Measurements from ENCODE around the gene AOPEP. TPM values are rescaled to one million over a fixed set of nuclear protein-coding genes. Genes with fewer than 3 reads are reported as not detected.

Gene AOPEP
- total and polyA plus RNA-seq, 2 donors (not counting 3 experiments of a cell fraction or from before 2014, with no cell fraction given), result 20.2 to 41.6 TPM

DNA sequence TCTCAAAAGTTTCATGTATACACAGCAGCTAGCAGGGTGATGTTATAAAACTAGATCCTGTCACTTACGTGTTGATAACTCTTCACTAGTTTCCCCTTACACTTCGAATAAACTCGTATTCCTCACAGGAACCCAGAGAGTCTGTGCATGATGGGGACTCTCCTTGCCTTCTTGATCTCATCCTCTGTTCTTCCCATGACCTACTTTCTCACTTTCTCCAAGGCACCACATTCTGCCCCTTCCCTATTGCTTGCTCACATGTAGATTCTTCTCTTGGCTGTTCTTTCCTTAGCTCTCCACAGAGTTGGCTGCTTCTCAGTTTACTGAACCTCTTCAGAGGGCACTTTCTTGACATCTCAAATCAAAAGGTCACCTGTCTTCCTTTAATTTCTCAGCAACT lies 1.2 kb upstream of the AOPEP start:
- Histone ChIP-seq H3K9me1 (replicated peaks; ENCODE audit: control insufficient read depth, extremely low read depth, insufficient read depth, low read length) (no peaks in the 10 kb centered on the region), H3K4me3 (replicated peaks in 1 of 3; ENCODE audit: insufficient read depth in 1 of 3, low read depth in 1 of 3, low read length in 3 of 3) (no peak overlapping the region), H3K9ac (replicated peaks; ENCODE audit: extremely low read depth, insufficient read depth, low read length) (no peak overlapping the region), H3K4me1 (ENCODE audit: control insufficient read depth, extremely low read depth, insufficient read depth, low read length) (peaks cover 5% of the 10 kb centered on the region), H3K4me2 (ENCODE audit: insufficient read depth, low read length) (no peak overlapping the region), H2AFZ (ENCODE audit: low read depth, low read length) (peak overlapping the region; percentile 80), H4K20me1 (replicated peaks; ENCODE audit: control insufficient read depth, extremely low read depth, insufficient read depth, low read length) (no peaks in the 10 kb centered on the region), H3K9me3 (replicated peaks; ENCODE audit: control insufficient read depth, insufficient read depth, low read length) (no peaks in the 10 kb centered on the region), H3K27ac (ENCODE audit: insufficient read depth, low read depth, low read length) (no peak overlapping the region), H3K79me2 (ENCODE audit: control insufficient read depth, insufficient read depth, low read length) (no peaks in the 10 kb centered on the region), H3K27me3 (ENCODE audit: control insufficient read depth in 2 of 2, insufficient read depth in 2 of 2, low read length in 2 of 2) (no peaks in the 10 kb centered on the region), H3K36me3 (ENCODE audit: control insufficient read depth in 2 of 2, extremely low read depth in 1 of 2, insufficient read depth in 2 of 2, low read length in 2 of 2) (no peaks in the 10 kb centered on the region)
- BruUV-seq (replicated peaks), result no TSS peak
- DNase-seq (ENCODE audit: low read depth, low spot score), result no peak
- ChIA-PET POLR2A (interaction anchor here (0.7 kb wide), 1 partner anchor 22 kb away, joined by 4 read pairs; no protein-coding TSS in a partner anchor), CTCF (interaction anchor here (1.0 to 2.4 kb wide), 4 partner anchors 10 to 403 kb away, joined by 3 to 12 read pairs (median 4); no protein-coding TSS in a partner anchor)
- dilution Hi-C loops (cut with MboI; ENCODE audit: extremely low pct_ligation_motif_present, low sequenced_read_pairs), result no loop called here
- TF ChIP-seq MYC (IDR thresholded peaks at IDR 0.05; ENCODE audit: low read depth, low read length) (no peak), FOS (IDR thresholded peaks at IDR 0.05; ENCODE audit: borderline replicate concordance, insufficient read depth, low read length) (no peak), GATA2 (IDR thresholded peaks at IDR 0.05; ENCODE audit: insufficient read depth, insufficient read length, low read depth, low read length) (no peak), JUN (IDR thresholded peaks at IDR 0.05; ENCODE audit: borderline replicate concordance, insufficient read depth, insufficient read length, low read depth) (no peak), EZH2 (IDR thresholded peaks at IDR 0.05; ENCODE audit: borderline replicate concordance, low read depth, low read length, severe bottlenecking) (no peak)
- TF ChIP-seq, protein P1, sequence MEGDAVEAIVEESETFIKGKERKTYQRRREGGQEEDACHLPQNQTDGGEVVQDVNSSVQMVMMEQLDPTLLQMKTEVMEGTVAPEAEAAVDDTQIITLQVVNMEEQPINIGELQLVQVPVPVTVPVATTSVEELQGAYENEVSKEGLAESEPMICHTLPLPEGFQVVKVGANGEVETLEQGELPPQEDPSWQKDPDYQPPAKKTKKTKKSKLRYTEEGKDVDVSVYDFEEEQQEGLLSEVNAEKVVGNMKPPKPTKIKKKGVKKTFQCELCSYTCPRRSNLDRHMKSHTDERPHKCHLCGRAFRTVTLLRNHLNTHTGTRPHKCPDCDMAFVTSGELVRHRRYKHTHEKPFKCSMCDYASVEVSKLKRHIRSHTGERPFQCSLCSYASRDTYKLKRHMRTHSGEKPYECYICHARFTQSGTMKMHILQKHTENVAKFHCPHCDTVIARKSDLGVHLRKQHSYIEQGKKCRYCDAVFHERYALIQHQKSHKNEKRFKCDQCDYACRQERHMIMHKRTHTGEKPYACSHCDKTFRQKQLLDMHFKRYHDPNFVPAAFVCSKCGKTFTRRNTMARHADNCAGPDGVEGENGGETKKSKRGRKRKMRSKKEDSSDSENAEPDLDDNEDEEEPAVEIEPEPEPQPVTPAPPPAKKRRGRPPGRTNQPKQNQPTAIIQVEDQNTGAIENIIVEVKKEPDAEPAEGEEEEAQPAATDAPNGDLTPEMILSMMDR (IDR thresholded peaks at IDR 0.05; ENCODE audit: extremely low read depth in 1 of 2, insufficient read depth in 1 of 2, low read depth in 1 of 2, low read length in 2 of 2), result no peak
- TF ChIP-seq, protein P2, sequence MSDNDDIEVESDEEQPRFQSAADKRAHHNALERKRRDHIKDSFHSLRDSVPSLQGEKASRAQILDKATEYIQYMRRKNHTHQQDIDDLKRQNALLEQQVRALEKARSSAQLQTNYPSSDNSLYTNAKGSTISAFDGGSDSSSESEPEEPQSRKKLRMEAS (IDR thresholded peaks at IDR 0.05; ENCODE audit: insufficient read depth, insufficient read length), result no peak
- FAIRE-seq, result no peak
- intact Hi-C loops (cut with micrococcal nuclease), result no loop called here

Data from endothelial cell of umbilical vein (primary cell).